ENCODE results near the gene MYEOV. TPM values are rescaled to one million over a fixed set of nuclear protein-coding genes. Genes with fewer than 3 reads are reported as not detected.

Gene MYEOV
- total and polyA plus RNA-seq, 9 donors = 0.12 to 0.79 (median 0.53) TPM; not detected in 3

- no peaks in the 10 kb centered on the region for H3K27me3 ChIP-seq
- H3K4me1 ChIP-seq (ENCODE audit: insufficient read depth) = no peaks in the 10 kb centered on the region
- H3K4me3 ChIP-seq = no peak overlapping the region
- TF ChIP-seq POLR2A (IDR thresholded peaks at IDR 0.05) (no peak), CTCF (IDR thresholded peaks at IDR 0.05) (no peak), EP300 (IDR thresholded peaks at IDR 0.05) (no peak)
- no peak for DNase-seq
- intact Hi-C loops (cut with DNase I) = no loop called here
- H3K27ac ChIP-seq = no peak overlapping the region
- WGBS, 3 donors = 31 to 51% (median 44%) methylated on average over 2 of the region's 2 CpGs
- H3K36me3 ChIP-seq = no peaks in the 10 kb centered on the region
- H3K9me3 ChIP-seq = no peaks in the 10 kb centered on the region
Measured at GRCh38 chr11:69259096-69259495, 34.9 kb upstream of the MYEOV start.

GRCh38 chr11:69260622-69261021 is 33.3 kb upstream of the MYEOV start:
- no peak for DNase-seq
- Histone ChIP-seq H3K4me1 (ENCODE audit: insufficient read depth) (no peaks in the 10 kb centered on the region), H3K9me3 (no peaks in the 10 kb centered on the region), H3K36me3 (no peaks in the 10 kb centered on the region), H3K27ac (no peak overlapping the region), H3K4me3 (no peak overlapping the region), H3K27me3 (no peaks in the 10 kb centered on the region)
- intact Hi-C loops (cut with DNase I) = no loop called here
- TF ChIP-seq CTCF (IDR thresholded peaks at IDR 0.05) (no peak), EP300 (IDR thresholded peaks at IDR 0.05) (no peak), POLR2A (IDR thresholded peaks at IDR 0.05) (no peak)

GRCh38 chr11:69261116-69261515 is 32.8 kb upstream of the MYEOV start:
- no peak overlapping the region for H3K27ac ChIP-seq
- no peaks in the 10 kb centered on the region for H3K4me1 ChIP-seq (ENCODE audit: insufficient read depth)
- 54 to 93% (median 83%) methylated on average over 3 of the region's 3 CpGs for WGBS, 3 donors
- intact Hi-C loops (cut with DNase I) = no loop called here
- H3K27me3 ChIP-seq = no peaks in the 10 kb centered on the region
- no peaks in the 10 kb centered on the region for H3K9me3 ChIP-seq
- TF ChIP-seq CTCF (IDR thresholded peaks at IDR 0.05) (no peak), EP300 (IDR thresholded peaks at IDR 0.05) (no peak), POLR2A (IDR thresholded peaks at IDR 0.05) (no peak)
- no peak for DNase-seq
- no peak overlapping the region for H3K4me3 ChIP-seq
- no peaks in the 10 kb centered on the region for H3K36me3 ChIP-seq

- no peaks in the 10 kb centered on the region for H3K36me3 ChIP-seq
- H3K27ac ChIP-seq = no peak overlapping the region
- TF ChIP-seq EP300 (IDR thresholded peaks at IDR 0.05) (no peak), CTCF (IDR thresholded peaks at IDR 0.05) (no peak), POLR2A (IDR thresholded peaks at IDR 0.05) (no peak)
- WGBS, 3 donors = 71 to 75% (median 72%) methylated on average over 7 of the region's 8 CpGs
- H3K9me3 ChIP-seq = no peaks in the 10 kb centered on the region
- no peak for DNase-seq
- H3K4me1 ChIP-seq (ENCODE audit: insufficient read depth) = no peaks in the 10 kb centered on the region
- no peaks in the 10 kb centered on the region for H3K27me3 ChIP-seq
- intact Hi-C loops (cut with DNase I) = no loop called here
- no peak overlapping the region for H3K4me3 ChIP-seq
Measured at GRCh38 chr11:69262918-69263735, 30.8 kb upstream of the MYEOV start.
